Heart left ventricle (tissue), 16 donors: Measurements from ENCODE around the gene CYP4A22. TPM values are rescaled to one million over a fixed set of nuclear protein-coding genes. Genes with fewer than 3 reads are reported as not detected.
"Not testable (repeated sequence)": the region's sequence is repeated elsewhere in the genome, so short reads cannot be mapped to it uniquely, and the experiment has no call there.

Source experiments
- ATAC-seq, 4 donors: fragments of 200-7000 bp; cut with Tn5 transposase; one replicate each; pipeline ENCODE4 v1.9.1; 2020 to 2022; ENCODE audit warnings: moderate library complexity in 4 of 4, mild to moderate bottlenecking in 3 of 4, moderate number of reproducible peaks in 1 of 4
- DNase-seq, 5 donors: peaks; one replicate each; pipeline ENCODE4 v3.0.0-alpha.2; 2020
- H3K27ac ChIP-seq, 12 donors: fragments of 200-600 bp; sonication (generic) in 4 of 12; one replicate each; pipeline versions ENCODE4 v1.5.0 to v1.8.0; 2016 to 2022; ENCODE audit warnings: mild to moderate bottlenecking in 2 of 12
- H3K27me3 ChIP-seq, 9 donors: fragments of 200-600 bp; sonication (generic) in 2 of 9; one replicate each; pipeline versions ENCODE4 v1.5.1 to v1.8.0; 2016 to 2022; ENCODE audit warnings: mild to moderate bottlenecking in 3 of 9
- H3K36me3 ChIP-seq, 9 donors: fragments of 200-600 bp; sonication (generic) in 2 of 9; one replicate each; pipeline versions ENCODE4 v1.5.0 to v1.8.0; 2018 to 2022; ENCODE audit warnings: mild to moderate bottlenecking in 2 of 9
- H3K4me1 ChIP-seq, 12 donors: fragments of 200-600 bp; sonication (generic) in 4 of 12; one replicate each; pipeline versions ENCODE4 v1.5.0 to v1.8.0; 2016 to 2022; ENCODE audit warnings: mild to moderate bottlenecking in 3 of 12
- H3K4me3 ChIP-seq, 12 donors: fragments of 200-600 bp; sonication (generic) in 4 of 12; one replicate each; pipeline versions ENCODE4 v1.5.0 to v1.8.0; 2017 to 2022; ENCODE audit warnings: mild to moderate bottlenecking in 9 of 12, moderate library complexity in 4 of 12
- H3K9me3 ChIP-seq, 12 donors: fragments of 200-600 bp; sonication (generic) in 4 of 12; one replicate each; pipeline versions ENCODE4 v1.5.0 to v1.8.0; 2016 to 2022; ENCODE audit warnings: mild to moderate bottlenecking in 1 of 12
- POLR2A ChIP-seq, 2 donors: fragments of 450-650 bp; IDR thresholded peaks; one replicate each; pipeline ENCODE4 v1.6.1; 2017; ENCODE audit warnings: antibody characterized with exemption in 2 of 2, mild to moderate bottlenecking in 2 of 2, moderate library complexity in 2 of 2
- WGBS, 4 donors: extraction: QIAGEN DNeasy Blood & Tissue Kit in 2 of 4; methylation state at CpG; one replicate each; pipeline versions ENCODE4 v1.1.5 to v1.1.7; 2013 to 2018; 5-methylcytosine and 5-hydroxymethylcytosine counted together
- intact Hi-C, 10 donors: fragments of 100-400 bp; cut with DNase I; formaldehyde crosslinking; loops; one replicate each; pipeline versions ENCODE4 v1.11.1 to v1.14.2; 2022
- polyA plus RNA-seq, 2 donors: library from polyadenylated mRNA; stranded (reverse); fragments of 200-250 nt; gene quantifications; one replicate each; pipeline ENCODE4 v1.2.3, GENCODE V29; 2013
- total RNA-seq, 9 donors: library from RNA; depleted of rRNA in 2 of 9; stranded (reverse); fragments of >200 nt in 2 of 9; fragmentation: NEBNext Ultra II Directional in 3 of 9; extraction: Animal tissue kit (Norgen Biotek cat#: 25700) in 3 of 9; gene quantifications; one replicate each; pipeline versions ENCODE4 v1.1.0 to v1.2.4, GENCODE V29; 2016 to 2023
- TF ChIP-seq, protein P1 (sequence below), 12 donors: fragments of 200-600 bp; sonication (generic) in 4 of 12; IDR thresholded peaks; one replicate each; pipeline versions ENCODE4 v1.5.0 to v1.8.0; 2018 to 2022; ENCODE audit warnings: antibody characterized with exemption in 12 of 12, mild to moderate bottlenecking in 5 of 12
- donor health status: ischemic (EF 13 %, LVEDD 7.1; RV severe dilation, severe dysfunction).
- donor health status: healthy with polysubstance abuse.
- donor health status: DM: no; HTN: yes; CAD: no.
- donor health status: DM: no; HTN: no; CAD: no.
- donor health status: ischemic (EF 25% LVEDD 6.9; RV normal size, moderate dysfunction).
- donor health status: ischemic (EF 25% LVEDD 5.7; RV mildly dilated, moderate dysfunction).
- donor health status: healthy.
- donor health status: DM: yes; HTN: yes; CAD: no.
- donor health status: ischemic (EF 35%, LVEDD 5.7; RV mildly dilated, moderate dysfunction).
- donor health status: nonischemic (EF 11% LVEDD 7.7; RV severe dilation, severe dysfunction).
- donor health status: DM: yes; HTN: yes; CAD: no.
- donor health status: PGD.
- donor health status: ischemic (EF 29% LVEDD 5.4; RV normal size, mild dysfunction).
- donor health status: nonischemic (EF 23%, LVEDD 6.1; RV moderate dilation, normal function).

Gene CYP4A22
- total and polyA plus RNA-seq, 11 donors = 0.08 to 0.75 TPM; not detected in 9

DNA sequence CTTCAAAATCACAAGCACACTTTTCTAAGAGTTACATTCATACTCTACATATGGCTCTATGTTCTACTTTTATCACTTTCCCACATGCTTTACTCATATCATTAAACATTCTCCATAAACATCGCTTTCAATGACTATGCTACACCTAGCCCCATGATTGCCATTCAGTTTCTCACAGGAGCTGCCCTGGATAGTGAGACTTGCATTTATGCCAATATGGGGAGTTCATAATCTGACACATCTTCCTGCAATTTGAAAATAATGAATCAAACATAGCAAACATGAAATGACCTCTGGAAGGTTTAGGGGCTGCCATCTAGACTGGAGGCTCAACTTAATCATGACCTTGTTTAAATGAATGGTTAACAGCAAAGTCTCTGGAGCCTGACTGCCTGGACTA lies 9.0 kb upstream of the CYP4A22 start:
- no peak for ATAC-seq

DNA sequence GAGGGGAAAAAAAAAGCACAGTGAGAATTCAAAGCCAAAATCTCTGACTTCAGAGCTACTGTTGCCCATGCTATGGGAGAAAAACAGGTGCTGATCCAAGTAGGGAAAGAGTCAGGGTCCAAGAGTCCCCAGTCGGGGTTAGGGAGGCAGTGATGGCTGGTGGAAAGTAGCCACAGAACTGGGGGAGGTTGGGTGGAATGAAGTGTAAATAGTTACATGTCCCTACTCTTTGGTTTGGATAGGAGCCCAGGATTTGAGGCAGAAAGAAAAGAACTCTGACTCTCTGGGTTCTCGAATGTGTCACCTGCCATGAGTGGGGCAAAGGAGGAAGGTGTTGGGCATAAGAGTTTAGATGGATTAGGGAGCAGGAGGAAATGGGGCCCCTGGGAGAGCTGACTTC lies 8.4 kb upstream of the CYP4A22 start:
- WGBS, 4 donors = 63 to 80% (median 70%) methylated on average over 2 of the region's 2 CpGs
- DNase-seq, intact Hi-C loops, H3K27ac ChIP-seq, H3K27me3 ChIP-seq, H3K4me1 ChIP-seq, H3K36me3 ChIP-seq, ATAC-seq, H3K9me3 ChIP-seq, H3K4me3 ChIP-seq: not testable (repeated sequence)

More for the DNA sequence above, 9.0 kb upstream of the CYP4A22 start:
- WGBS, 4 donors = 89 to 100% (median 95%) methylated on average over 1 of the region's 1 CpG
- TF ChIP-seq POLR2A (IDR thresholded peaks at IDR 0.05) = no peak
- TF ChIP-seq, protein P1, sequence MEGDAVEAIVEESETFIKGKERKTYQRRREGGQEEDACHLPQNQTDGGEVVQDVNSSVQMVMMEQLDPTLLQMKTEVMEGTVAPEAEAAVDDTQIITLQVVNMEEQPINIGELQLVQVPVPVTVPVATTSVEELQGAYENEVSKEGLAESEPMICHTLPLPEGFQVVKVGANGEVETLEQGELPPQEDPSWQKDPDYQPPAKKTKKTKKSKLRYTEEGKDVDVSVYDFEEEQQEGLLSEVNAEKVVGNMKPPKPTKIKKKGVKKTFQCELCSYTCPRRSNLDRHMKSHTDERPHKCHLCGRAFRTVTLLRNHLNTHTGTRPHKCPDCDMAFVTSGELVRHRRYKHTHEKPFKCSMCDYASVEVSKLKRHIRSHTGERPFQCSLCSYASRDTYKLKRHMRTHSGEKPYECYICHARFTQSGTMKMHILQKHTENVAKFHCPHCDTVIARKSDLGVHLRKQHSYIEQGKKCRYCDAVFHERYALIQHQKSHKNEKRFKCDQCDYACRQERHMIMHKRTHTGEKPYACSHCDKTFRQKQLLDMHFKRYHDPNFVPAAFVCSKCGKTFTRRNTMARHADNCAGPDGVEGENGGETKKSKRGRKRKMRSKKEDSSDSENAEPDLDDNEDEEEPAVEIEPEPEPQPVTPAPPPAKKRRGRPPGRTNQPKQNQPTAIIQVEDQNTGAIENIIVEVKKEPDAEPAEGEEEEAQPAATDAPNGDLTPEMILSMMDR (IDR thresholded peaks at IDR 0.05) = no peak
- Histone ChIP-seq H3K9me3 (peaks cover 0 to 5% (median 0%) of the 10 kb centered on the region in 12 donors), H3K27me3 (peaks cover 0 to 4% (median 0%) of the 10 kb centered on the region in 9 donors), H3K4me1 (no peaks in the 10 kb centered on the region), H3K27ac (no peak overlapping the region), H3K4me3 (no peak overlapping the region), H3K36me3 (no peaks in the 10 kb centered on the region)
- intact Hi-C loops = no loop called here
- DNase-seq = no peak

DNA sequence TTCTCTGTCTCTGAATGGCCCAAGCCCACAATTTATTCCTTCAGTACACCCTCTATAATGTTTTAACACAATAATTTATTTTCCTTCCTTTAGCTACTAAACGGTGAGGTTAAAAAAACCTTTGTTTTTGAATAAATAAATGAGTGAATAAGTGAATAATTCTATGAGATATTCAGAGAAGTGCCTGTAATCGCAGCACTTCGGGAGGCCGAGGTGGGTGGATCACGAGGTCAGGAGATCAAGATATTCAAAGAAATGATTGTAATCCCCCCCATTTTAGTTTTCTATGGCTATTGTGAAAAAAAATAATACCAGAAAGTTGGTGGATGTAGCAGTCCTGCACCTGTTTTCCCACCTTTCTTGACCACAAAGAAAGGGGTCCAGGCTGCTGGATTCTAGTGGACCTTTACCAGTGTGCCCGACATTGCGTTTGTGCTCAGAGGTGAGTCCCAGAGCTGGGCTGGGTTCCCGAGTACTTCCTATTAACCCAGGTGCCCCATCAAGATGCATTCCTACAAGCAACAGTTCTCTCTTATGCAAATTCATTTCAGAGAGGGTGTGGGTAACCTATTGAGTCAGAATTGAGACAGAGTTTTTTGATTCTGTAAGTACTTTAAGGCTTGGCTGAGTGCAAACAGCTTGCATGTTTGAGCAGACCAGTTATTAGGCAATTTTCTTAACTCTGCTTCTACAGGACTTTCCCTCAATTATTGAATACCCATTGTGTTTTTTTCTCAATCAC lies 7.6 kb upstream of the CYP4A22 start:
- H3K27me3 ChIP-seq, H3K36me3 ChIP-seq, H3K4me3 ChIP-seq, H3K9me3 ChIP-seq, H3K27ac ChIP-seq, ATAC-seq, DNase-seq, intact Hi-C loops, H3K4me1 ChIP-seq: not testable (repeated sequence)
- 77 to 81% (median 79%) methylated on average over 8 of the region's 8 CpGs for WGBS, 4 donors

DNA sequence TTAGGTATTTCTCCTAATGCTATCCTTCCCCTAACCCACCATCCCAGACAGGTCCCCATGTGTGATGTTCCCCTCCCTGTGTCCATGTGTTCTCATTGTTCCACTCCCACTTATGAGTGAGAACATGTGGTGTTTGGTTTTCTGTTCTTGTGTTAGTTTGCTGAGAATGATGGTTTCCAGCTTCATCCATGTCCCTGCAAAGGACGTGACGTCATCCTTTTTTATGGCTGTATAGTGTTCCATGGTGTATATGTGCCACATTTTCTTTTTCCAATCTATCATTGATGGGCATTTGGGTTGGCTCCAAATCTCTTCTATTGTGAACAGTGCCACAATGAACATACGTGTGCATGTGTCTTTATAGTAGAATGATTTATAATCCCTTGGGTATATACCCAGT lies 4.6 kb upstream of the CYP4A22 start:
- H3K27ac ChIP-seq, ATAC-seq, H3K4me1 ChIP-seq, DNase-seq, intact Hi-C loops, H3K36me3 ChIP-seq, H3K4me3 ChIP-seq, H3K27me3 ChIP-seq, H3K9me3 ChIP-seq: not testable (repeated sequence)
- 89 to 93% (median 90%) methylated on average over 3 of the region's 3 CpGs for WGBS, 4 donors

DNA sequence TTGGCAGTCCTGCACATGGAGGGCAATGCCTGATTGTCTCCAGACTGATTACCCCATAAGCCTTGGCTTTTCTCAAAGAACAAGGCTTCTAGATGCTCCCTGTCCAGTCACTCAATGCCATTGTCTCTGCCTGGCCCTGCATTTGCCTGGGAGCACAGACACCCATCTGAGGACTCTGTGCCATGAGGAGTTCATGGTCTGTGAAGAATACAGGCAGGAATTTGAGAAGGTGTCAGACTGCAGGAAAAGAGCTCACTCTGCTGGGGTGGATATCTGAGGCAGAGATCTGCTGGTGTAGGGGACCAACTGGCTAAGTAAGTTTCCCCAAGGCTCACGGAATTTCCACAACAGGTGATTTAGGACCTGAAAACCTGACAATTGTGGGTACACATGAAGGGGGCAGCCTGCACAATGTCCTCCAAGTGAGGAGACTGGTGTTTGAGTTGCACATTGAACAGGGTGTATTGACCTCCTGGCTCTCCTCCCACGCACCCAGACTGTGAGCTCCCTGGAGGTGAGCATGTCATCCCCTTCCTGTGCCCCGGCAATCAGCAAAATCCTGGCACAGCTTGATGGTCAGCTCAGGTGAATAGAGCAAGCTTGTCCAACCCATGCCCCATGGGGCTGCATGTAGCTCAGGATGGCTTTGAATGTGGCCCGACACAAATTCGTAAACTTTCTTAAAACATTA lies 829 bp downstream of the CYP4A22 start:
- intact Hi-C loops = loop anchor here in 1 of 10 donors (2.0 kb wide), 1 partner anchor 197 kb away; the partner anchor contains the start of gene CYP4A11
- WGBS, 4 donors = 79 to 84% (median 81%) methylated on average over 4 to 5 of the region's 5 CpGs
- no peak overlapping the region for H3K4me3 ChIP-seq
- H3K27me3 ChIP-seq = no peaks in the 10 kb centered on the region
- DNase-seq (no peak), ATAC-seq (no peak)
- no peaks in the 10 kb centered on the region for H3K36me3 ChIP-seq
- H3K27ac ChIP-seq = no peak overlapping the region
- peaks cover 0 to 5% (median 0%) of the 10 kb centered on the region in 12 donors for H3K9me3 ChIP-seq
- no peaks in the 10 kb centered on the region for H3K4me1 ChIP-seq
- no peak for TF ChIP-seq POLR2A (IDR thresholded peaks at IDR 0.05)
- TF ChIP-seq, protein P1 (IDR thresholded peaks at IDR 0.05) = no peak

DNA sequence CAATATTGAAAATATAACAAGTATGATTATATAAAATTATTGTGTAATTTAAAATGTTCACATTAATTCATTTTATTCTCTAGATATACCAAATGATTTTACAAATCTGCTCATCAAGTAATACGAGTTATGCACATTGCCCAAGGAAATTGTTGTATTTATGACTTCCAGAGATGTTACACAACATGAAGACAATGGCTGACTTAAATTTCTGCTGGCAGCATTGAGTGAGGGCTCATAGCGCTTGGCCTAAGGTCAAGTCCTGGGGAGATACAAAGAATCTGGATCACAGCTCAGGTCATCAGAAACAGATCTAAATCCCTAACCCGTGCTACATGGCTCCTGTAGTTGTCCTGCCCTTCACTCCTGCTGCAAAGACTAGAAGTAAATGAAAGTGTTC lies 3.1 kb downstream of the CYP4A22 start:
- H3K27me3 ChIP-seq, intact Hi-C loops, H3K4me3 ChIP-seq, H3K36me3 ChIP-seq, ATAC-seq, H3K4me1 ChIP-seq, H3K27ac ChIP-seq, DNase-seq, H3K9me3 ChIP-seq: not testable (repeated sequence)
- WGBS, 4 donors = 68 to 74% (median 69%) methylated on average over 3 of the region's 3 CpGs
